RCC 7860 (cell line): ENCODE results near the gene SPON2.

Experiments
- DNase-seq: peaks from one replicate; pipeline ENCODE4 v3.0.0-alpha.2; 2015; ENCODE audit warnings: low spot score
- FAIRE-seq: peaks from 2 replicates; lab custom pipeline; 2012; peaks lifted over from hg19 to GRCh38; lab: Jason Lieb, UNC

The SPON2 gene

DNA sequence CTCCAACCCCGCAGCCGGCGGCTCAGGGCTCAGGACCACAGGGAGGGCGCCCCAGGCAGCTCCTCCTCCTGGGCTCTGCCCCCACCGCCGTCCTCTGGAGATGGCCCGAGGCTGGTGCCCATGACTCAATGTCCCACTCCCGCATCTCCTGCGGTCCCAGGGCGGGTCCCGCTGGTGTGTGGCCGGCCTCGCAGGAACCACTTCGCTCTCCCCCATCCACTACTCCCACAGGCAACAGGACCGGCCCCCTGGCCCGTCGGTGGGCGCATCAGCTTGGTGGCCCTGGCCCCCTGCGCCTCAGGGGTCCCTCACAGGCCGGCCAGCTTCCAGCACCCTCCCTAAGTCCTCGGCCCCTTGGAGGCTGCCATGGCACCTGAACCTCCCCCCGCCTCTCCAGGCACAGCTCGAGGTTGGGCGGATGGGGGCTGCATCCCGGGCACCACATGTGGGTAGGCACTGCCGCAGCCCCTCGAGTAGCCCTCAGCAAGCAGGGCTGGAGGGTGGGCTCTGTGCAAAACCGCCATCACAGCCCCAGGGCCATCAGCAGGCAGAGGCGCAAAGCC lies 22.8 kb upstream of the SPON2 start:
- FAIRE-seq (no peak), DNase-seq (no peak)

DNA sequence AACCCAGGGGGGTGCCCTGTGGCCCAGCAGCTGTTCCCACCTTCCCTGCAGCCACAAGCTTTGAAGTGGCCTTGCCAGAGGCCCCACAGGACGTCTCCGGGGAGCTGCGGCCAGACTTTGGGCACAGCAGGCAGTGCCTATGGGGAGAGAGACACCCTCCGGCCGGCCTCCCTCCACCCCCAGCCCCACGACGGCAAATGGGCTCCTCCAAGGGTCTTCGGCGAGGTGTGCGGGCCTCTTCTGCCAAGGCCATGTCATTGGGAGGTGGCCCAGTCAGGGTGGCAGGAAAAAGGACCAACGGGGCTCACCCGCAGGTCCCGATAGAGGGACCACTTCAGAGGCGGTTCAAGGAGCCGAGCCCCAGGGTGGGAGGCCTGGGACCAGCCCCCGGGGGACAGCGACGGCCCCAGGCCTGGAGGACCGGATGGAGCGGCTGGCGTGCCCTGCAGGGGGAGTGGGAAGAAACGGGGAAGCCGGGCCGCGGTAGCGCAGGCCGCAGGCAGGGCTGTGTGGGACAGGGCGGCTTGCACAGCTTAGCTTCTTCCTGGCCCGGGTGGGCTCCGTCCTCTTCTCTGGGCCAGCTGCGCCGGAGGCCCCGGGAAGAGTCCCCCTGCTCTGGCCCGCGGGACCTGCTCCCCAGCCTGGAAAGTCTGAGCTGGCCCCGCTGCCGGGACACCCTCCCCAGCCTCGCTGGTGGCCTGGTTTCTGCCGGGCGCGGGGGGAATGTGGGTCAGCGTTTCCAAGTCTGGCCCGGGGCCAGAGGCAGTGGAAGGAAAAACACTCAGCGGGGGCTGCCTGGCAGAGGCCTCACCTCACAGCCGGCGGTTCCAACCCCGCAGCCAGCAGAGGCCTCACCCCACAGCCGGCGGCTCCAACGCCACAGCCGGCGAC lies 21.9 kb upstream of the SPON2 start:
- DNase-seq (no peak), FAIRE-seq (no peak)

DNA sequence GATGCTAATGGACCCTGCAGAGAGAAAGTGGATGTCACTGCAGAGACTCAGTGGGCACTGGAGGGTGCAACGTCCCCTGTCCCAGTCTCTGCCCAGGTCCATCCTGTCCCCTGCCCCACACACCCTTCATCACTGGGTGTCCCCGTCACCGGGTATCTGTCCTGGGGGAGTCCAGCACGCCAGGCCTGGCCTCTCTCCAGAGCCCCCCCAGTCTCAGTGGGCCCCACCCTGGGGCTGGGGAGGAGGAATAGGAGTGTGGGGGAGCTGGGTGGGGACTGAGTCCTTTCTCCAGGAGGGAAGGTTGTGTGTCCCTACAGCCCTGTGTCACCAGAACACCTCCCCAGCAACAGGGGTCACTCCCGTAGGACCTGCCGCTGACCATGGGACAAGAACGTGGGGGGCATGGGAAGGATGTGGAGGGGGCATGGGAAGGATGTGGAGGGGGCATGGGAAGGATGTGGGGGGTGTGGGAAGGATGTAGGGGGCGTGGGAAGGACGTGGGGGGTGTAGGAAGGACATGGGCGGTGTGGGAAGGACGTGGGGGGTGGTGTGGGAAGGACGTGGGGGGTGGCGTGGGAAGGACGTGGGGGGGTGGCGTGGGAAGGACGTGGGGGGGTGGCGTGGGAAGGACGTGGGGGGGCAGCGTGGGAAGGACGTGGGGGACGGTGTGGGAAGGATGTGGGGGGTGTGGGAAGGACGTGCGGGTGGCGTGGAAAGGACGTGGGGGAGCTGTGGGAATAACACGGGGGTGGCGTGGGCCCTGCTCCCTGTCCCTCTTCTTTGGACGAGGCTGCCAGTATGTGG lies 21.0 kb upstream of the SPON2 start:
- DNase-seq (no peak), FAIRE-seq (no peak)

DNA sequence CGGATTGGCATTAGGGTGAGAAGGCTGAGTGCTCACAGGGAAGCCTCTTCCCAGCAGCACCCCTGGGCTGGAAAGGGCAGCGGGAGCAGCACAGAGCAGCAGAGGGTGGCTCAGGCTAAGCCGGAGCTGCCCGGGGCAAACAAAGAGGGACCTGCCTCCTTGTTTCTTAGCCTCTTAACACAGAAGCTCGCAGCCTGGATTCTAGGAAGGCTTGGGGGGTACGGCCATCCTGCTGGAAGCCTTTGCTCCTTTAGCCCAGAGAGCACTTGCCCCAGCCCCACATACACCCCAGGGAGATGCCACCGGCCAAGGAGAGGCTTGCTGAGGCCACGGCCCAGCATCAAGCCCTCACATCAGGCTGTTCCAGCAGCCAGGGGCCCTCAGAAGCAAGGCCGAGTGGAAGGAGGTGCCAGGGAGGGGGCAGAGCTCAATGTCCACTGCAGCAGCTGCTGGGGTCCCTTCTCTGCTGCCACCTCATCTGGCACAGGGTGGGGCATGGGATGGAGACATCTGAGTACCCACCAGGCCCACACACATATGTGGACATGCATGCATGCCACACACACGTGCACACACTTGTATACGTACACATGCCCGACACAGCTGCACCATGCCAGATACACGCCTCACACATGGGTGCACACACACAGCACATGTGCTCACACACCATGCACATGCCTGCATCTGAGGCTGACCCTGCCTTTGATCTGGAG lies 20.3 kb upstream of the SPON2 start:
- DNase-seq: no peak
- no peak for FAIRE-seq

DNA sequence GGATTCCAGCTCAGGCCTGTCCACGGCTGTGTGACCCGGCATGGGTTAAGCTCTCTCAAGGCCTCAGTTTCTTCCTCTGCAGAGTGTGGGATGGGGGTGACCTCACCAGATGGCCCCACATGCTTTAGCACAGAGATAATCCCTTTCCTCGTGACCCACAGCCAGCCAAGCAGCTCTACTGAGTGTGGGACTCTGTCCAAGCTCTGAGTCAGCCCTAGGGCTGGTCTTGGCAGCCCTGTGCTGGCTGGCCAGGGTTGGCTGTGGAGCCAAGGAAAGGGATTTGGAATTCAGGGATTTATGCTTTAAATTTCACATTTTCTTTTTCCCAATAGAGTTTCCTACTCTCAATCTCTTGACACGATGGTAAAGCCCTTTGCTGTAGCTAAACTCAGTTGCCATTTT lies 19.7 kb upstream of the SPON2 start:
- DNase-seq: peak; percentile 90
- peak; percentile 97 for FAIRE-seq

DNA sequence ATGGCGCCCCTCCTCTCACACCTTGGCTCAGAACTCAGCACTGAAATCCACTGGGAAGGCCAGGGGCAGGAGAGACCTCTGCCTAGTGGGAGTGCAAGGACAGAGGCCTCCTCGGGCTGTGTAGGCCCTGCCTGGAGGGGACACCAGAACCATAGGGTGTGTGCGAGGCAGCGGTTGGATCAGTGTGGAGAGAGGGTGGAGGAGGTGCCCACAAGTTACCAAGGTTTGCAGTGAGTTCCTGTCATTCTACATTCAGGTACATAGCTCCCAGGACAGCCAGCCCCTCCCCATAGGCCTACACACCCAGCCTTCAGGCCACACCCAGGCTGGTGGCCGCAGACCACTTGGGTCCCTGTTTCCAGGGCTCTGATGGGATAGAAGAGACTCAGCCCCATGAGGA lies 19.2 kb upstream of the SPON2 start:
- DNase-seq (no peak), FAIRE-seq (no peak)

DNA sequence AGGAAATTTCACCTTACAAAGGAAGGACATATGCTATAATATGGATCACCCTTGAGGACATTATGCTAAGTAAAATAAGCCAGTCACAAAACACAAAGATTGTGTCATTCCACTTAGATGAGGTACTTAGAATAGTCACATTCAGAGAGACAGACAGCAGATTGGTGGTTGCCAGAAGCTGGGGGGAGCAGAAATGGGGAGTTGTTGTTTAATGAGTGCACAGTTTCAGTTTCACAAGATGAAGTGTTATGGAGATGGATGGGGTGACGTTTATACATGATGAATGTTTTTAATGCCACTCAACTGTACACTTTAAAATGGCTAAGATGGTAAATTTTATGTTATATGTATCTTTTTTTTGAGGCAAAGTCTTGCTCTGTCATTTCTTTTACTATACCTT lies 14.8 kb upstream of the SPON2 start:
- FAIRE-seq (no peak), DNase-seq (no peak)

DNA sequence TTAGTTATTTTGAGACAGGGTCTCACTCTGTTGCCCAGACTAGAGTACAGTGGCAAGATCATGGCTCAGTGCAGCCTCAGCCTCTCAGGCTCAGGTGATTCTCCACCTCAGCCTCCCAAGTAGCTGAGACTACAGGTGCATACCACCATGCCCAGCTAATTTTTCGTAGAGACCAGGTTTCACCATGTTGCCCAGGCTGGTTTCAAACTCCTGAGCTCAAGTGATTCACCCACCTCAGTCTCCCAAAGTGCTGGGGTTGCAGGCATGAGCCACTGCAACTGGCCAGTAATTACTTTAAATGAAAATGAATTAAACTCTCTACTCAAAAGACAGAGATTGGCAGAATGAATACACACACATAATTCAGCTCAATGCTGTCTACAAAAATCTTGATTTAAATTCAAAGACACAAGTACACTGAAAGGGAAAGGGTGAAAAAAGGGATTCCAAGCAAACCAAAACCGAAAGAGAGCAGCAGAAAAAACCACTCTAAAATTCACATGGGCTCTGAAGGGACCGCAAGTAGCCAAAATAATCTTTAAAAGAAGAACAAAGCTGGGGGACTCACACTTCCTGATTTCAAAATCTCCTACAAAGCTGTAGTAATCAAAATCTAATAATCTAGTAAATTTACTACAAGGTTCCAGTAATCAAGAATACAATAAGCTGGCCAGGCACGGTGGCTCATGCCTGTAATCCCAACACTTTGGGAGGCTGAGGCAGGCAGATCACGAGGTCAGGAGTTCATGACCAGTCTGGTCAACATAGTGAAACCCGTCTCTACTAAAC lies 11.8 kb upstream of the SPON2 start:
- FAIRE-seq: no peak

DNA sequence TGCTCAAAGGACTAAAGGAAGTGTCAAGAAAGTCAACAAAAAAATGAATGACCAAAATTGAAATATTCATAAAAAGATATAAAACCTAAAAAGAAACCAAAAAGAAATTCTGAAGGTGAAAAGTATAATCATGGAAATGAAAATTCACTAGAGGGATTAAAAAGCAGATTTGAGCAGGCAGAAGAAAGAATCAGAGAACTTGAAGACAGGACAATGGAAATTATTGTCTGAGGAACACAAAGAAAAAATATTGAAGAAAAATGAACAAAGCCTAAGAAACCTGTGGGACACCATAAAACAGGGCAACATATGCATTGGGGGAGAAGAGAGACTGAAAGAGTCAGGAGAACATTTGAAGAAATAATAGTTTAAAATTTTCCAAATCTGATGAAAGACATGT lies 9.9 kb upstream of the SPON2 start:
- no peak for FAIRE-seq
- no peak for DNase-seq

More for the DNA sequence above, 11.8 kb upstream of the SPON2 start:
- no peak for DNase-seq

DNA sequence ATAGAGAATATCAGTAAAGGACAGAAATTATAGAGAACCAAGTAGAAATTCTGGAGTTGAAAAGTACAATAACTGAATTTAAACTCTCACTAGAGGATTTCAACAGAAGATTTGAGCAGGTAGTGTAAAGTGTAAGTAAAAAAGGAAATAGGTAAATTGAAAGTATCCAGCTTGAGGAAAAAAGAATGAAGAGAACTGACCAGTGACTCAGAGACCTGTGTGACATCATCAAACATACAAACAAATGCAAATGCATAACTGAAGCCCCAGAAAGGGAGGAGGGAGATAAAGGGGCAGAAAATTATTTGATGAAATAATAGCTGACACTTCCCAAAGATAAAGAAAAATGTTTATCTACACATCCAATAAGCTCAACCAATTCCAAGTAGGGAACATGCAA lies 8.3 kb upstream of the SPON2 start:
- DNase-seq (no peak), FAIRE-seq (no peak)

DNA sequence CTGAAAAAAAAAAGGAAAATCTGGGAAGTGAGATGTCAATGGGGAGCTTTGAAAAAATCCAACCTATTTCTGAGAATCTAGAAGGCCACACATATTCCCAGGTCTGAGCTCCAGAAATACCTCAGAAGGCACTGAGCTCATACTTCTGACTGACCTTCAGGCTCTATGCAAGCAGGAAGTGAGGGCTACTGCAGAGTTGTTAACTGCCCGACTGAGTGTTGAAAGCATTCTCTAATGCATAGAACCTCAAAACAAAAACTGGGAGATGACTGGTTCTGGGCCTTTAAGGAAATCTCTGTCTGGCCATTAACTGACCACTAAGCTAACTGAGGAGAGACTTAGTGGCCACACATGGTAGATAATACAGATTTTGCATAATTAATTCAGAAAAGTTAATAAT lies 7.6 kb upstream of the SPON2 start:
- DNase-seq (no peak), FAIRE-seq (no peak)

DNA sequence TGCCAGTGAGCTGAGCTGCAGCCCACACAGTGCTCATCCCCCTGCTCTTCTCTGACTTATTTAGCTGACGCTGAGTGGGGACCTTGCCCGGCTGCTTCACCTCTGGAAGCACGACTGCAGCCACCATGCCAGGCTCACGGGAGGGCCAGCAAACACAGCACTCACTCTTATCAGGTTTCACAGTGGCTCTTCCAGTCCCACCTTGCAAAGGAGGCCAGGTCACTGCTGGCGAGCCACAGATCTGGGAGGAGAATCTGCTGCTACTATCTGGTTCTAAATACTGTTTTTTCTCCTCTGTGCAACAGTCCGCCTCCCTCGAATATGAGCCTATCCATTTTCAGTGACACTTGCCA lies 6.7 kb upstream of the SPON2 start:
- FAIRE-seq: no peak
- no peak for DNase-seq

DNA sequence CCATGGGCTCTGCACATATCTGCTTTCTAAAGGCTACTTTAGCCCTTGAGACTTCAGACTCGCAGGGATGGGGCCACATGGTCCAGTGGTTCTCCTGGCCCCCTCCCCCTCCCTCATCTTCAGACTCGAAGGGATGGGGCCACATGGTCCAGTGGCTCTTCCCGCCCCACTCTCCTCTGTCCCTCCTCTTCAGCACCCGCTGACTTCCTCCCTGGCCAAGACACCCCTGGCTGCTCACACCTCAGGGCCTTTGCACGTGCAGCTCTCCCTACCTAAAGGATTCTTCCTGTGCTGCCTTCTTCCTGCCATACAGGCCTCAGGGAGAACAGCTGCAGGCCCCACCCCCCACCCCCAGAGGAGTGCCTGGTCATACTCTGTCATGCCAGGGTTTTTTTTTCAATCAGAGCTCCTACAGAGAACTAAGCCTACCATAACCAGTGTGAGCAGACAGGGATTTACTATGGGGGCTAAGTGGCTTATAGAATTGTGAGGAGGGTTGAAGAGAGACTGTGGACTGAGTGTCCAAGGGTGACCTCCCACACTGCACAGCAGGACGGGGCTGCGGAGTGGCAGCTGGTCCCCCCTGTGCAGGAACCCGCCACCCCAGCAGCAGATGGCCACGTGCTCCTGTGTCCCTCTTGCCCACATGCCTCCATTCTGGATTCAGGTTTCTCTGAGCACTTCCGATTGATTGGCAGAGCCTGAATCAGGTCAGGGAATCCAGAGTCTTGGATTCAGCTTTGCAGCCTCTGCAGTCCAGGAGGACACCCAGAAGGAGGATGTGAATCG lies 6.1 kb upstream of the SPON2 start:
- FAIRE-seq: no peak
- no peak for DNase-seq

DNA sequence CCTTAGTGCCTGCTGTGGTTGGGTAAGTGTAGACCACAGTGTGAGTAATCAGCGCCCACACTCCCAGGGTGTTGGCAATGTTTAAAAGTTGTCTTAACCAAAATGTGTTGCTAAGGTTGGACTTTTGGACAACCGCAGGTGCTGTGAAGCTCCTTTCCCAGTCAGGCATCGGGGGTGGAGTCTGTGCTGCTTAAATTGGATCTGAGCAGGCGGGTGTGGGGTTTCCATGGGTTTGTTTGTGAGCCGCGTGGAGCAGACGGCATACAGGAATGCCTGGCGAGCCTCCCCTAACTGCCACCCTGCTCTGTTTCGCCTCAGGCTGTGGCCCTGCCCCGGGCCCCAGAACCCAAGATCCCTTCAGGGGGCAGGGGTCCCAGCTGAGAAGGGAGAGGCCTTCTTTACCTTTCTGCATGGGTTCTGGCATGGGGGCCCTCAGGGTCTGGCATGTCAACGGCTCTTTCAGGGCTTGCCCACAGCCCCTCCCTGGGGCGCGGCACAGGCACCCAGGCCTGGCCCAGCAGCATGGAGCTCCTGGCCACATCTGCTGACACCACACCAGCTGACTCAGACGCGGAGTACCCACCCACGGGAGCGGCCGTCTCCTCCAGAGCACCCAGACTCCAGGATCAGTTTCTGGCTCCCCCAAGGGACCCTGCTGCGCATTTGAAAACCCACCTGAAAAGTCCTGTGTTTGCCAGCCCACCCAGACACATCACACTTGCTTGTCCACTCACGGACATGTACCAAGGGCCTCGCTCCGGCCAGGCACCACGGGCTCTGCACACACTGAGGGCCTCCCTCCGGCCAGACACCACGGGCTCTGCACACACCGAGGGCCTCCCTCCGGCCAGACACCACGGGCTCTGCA lies 5.1 kb upstream of the SPON2 start:
- no peak for FAIRE-seq

DNA sequence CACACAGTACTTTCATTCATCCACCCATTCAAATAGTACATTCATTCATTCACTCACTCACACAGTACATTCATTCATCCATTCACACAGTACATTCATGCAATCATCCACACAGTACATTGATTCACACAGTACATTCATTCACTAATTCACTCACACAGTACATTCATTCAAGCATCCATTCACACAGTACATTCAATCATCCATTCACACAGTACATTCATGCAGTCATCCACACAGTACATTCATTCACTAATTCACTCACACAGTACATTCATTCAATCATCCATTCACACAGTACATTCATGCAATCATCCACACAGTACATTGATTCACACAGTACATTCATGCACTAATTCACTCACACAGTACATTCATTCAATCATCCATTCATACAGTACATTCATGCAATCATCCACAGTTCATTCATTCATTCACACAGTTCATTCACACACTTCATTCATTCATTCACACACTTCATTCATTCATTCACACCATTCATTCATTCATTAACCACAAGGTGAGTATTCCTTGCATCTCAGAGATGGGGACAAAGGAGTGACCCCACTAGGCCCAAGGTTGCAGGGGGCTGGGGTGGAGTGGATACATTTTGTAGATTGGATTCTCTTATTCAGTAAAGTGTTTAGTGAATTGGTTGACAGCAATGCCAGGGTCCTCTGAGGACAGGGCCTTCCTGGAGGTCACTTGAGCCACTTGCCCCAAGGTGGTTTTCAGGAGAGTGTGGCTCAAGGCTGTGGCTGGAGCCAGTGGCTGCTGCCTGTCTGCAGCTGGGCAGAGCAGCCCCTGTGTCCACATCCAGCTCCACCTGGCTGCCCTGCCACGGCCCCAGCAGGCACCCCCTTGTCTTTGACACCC lies 4.3 kb upstream of the SPON2 start:
- DNase-seq (no peak), FAIRE-seq (no peak)

More for the DNA sequence above, 5.1 kb upstream of the SPON2 start:
- no peak for DNase-seq

DNA sequence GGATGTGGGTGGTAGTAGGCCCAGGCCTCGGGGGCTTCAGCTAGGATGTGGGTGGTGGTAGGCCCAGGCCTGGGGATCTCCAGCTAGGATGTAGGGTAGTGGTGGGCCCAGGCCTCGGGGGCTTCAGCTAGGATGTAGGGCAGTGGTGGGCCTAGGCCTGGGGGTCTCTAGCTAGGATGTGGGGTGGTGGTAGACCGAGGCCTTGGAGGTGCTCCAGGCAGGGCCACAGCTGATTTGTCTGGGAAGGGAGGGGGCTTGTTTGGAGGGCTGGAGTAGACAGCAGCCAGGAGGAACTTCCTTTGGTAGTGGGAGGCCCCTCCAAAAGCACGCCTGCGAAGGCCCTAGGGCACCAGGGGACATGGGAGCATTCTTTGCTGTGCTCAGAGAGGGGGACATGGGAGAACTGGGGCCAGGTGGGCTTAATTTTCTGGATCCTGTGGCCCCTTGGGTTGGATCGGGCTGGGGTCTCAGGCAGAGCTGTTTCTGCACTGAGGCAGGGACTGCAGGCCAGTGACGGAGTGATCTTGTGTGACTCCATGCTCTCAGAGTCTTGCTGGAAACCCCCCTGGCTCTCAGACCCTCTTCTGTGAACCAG lies 3.3 kb upstream of the SPON2 start:
- FAIRE-seq: no peak
- no peak for DNase-seq

DNA sequence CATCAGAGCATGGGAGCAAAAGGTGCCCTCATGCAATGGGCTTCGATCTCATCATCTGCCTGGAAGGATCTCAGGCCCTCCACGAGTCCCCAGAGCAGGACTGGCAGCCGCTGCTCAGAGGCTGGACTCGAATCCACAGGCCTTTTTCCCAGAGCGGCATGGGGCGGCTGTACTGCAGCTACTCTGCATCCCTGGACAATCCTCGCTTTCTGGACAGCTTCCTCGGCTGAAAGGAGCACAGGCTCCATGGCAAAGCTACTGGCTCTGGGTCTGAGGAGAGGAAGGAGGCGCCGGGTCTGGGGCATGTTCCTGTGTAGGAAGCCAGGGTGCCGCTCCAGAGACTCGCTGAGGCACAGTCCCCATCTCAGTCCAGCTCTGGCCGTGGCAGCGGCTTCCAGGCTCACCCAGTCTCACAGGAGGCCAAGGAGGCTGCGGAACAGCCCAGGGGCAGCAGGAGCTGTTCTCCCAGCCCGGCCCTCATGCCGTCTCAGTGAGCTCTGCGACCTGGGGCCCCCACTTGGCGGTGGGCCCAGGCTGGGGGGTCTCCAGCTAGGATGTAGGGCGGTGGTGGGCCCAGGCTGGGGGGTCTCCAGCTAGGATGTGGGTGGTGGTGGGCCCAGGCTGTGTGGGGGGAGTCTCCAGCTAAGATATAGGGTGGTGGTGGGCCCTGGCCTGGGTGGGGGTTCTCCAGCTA lies 2.7 kb upstream of the SPON2 start:
- DNase-seq (no peak), FAIRE-seq (no peak)
